GM18517 (cell line): ENCODE data around the gene PRX.
"Not testable (repeated sequence)": the region's sequence is repeated elsewhere in the genome, so short reads cannot be mapped to it uniquely, and the experiment has no call there.

Source experiments
- ATAC-seq: cut with Tn5 transposase; IDR thresholded peaks from one replicate; pipeline ENCODE4 v1.9.1; 2021; ENCODE audit warnings: mild to moderate bottlenecking, moderate library complexity; ENCODE audit not compliant: unreplicated experiment

PRX gene

GRCh38 chr19:40390084-40390742 is 23.0 kb downstream of the PRX start, which contains the start of gene HIPK4:
HIPK4 (minus strand) TSS chr19:40390181; CDS start chr19:40389902, 279 bp downstream.
- ATAC-seq, result no peak

DNA sequence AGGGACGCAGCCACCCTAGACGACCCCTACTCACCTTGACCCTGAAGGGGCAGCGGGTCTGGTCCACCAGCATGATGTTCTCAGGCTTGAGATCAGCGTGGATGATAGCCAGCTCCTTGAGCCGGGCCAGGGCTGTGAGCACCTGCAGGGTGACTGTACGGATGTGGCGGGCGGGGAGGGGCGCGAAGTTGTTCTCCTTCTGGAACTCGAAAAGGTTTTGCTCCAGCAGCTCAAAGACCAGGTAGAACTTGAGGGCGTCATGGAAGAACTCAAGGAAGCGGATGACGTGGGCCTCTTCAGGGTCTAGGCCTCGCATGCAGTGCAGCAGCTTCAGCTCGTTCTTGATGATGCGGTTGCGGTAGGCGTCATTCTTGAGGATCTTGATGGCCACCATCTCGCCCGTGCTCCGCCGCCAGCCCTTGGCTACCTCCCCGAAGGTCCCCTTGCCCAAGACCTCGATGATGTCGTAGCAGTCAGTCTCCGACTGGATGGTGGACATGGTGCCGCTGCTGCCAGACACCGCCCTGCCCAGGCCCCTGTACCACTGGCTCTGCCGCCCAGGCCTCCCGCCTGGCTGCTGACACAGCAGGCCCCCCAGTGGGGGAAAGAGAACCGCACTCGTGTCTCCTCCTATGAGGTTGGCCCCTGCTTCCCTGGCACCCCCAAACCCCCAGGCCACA is 23.6 kb downstream of the PRX start:
- ATAC-seq, result no peak

GRCh38 chr19:40388481-40388880 is 24.7 kb downstream of the PRX start:
- no peak for ATAC-seq

DNA sequence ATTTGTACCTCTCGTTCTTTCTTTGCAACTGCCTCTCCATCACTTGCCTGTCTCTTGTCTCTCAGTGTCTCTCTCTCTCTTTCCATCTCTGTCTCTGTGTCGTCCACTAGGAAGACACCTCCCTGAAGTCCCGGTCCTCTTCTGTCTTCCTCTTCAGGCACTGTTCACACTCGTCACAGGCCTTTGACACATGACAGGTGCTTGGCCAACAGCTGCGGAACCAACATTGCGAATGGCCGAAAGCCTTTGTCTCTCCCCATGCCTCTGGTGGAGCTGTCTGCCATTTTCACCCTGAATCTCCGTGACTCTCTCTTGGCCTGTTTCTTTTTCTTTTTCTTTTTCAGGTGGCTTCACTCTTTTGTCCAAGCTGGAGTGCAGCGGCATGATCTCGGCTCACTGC is 26.0 kb downstream of the PRX start:
- no peak for ATAC-seq

DNA sequence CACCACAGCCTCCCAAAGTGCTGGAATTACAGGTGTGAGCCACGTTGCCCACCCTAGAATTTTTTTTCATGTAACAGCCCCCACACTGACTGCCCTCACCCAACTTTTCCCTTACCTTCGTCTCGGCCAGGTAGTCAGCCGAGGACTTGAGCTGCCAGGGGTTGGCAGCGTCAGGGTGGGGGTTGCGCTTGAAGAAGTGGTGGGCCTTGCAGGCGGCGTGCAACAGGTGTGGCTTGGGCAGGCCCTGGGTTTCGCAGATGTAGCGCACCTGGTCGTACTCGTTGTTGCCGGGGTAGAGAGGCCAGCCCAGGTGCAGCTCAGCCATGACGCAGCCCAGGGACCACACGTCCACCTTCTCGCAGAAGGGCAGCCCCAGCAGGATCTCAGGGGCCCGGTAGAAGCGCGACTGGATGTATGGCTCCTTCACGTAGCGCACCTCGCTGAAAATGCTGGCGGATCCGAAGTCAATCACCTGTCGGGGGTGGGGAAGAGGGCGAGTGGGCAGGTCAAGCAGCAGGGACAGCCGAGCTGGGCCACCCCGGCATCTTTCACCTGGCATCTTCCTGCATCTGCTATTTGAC is 29.4 kb downstream of the PRX start:
- no peak for ATAC-seq

- ATAC-seq, result no peak
Observed at GRCh38 chr19:40381321-40381720, 31.9 kb downstream of the PRX start.

- ATAC-seq, result no peak
Observed at GRCh38 chr19:40380199-40381037, 32.8 kb downstream of the PRX start.

DNA sequence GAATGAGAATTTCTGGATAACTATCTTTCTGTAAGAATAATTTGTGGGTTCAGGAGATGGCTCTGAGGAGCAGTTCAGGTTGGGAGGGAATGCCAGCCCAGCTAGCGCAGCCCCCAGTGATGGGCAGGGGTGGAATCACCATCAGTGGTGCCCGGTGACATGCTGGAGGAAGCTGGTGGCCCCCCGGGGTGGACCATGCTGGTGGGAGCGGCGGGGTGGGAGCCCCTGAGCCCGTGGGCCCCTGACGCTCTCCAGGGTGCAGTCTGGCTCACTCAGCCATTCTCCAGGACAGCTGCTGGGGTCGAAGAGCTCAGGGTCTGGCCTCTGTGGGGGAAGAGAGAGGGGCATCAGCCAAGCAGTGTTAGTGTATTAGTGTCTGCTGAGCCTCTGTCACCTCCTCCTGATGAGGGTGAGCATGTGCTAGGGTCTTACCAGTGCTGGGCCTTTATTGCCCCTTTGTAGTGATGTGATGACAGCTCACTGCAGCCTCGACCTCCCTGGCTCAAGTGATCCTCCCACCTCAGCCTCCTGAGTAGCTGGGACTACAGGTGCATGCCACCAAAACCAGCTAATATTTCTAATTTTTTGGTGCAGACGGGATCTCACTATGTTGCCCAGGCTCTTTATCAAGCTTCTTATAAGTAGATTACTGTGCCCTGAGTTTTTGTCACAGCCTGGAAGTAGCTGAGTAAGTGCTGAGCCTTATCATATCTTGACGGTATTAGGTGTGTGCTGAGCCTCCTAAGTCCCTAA is 33.6 kb downstream of the PRX start:
- no peak for ATAC-seq

DNA sequence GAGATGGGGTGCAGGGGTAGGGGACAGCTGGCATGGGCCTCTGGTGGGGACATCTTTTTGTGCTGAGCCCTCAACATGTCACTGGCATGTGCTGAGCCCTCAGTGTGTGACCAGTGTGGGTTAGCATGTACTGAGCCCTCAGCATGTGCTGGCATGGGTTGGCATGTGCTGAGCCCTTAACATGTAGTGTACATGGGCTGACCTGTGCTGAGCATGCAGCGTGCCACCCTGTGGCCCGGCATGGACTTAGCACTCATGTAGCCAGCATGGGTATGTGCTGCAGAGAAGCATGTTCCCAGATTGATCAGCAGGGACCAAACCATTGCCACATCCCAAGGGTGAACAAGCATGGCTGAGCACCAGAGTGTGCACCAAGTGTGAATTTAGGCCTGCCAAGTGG is 34.7 kb downstream of the PRX start:
- no peak for ATAC-seq

DNA sequence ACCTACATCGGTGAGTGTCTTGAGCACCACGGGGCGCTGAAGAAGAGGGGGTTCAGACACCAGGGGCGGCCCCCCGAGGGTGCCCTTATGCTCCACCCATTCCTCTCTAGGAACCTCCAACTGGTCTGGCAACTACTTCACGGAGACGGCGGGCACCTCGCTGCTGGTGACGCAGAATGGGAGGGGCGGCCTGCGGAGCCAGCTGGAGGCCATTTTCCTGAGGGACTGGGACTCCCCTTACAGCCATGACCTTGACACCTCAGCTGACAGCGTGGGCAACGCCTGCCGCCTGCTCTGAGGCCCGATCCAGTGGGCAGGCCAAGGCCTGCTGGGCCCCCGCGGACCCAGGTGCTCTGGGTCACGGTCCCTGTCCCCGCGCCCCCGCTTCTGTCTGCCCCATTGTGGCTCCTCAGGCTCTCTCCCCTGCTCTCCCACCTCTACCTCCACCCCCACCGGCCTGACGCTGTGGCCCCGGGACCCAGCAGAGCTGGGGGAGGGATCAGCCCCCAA is 35.2 kb downstream of the PRX start:
- no peak for ATAC-seq

- ATAC-seq, result no peak
Observed at GRCh38 chr19:40376286-40376862, 36.8 kb downstream of the PRX start.

- no peak for ATAC-seq
Observed at GRCh38 chr19:40374084-40374483, 39.1 kb downstream of the PRX start.

GRCh38 chr19:40371802-40372122 is 41.4 kb downstream of the PRX start:
- ATAC-seq, result no peak

DNA sequence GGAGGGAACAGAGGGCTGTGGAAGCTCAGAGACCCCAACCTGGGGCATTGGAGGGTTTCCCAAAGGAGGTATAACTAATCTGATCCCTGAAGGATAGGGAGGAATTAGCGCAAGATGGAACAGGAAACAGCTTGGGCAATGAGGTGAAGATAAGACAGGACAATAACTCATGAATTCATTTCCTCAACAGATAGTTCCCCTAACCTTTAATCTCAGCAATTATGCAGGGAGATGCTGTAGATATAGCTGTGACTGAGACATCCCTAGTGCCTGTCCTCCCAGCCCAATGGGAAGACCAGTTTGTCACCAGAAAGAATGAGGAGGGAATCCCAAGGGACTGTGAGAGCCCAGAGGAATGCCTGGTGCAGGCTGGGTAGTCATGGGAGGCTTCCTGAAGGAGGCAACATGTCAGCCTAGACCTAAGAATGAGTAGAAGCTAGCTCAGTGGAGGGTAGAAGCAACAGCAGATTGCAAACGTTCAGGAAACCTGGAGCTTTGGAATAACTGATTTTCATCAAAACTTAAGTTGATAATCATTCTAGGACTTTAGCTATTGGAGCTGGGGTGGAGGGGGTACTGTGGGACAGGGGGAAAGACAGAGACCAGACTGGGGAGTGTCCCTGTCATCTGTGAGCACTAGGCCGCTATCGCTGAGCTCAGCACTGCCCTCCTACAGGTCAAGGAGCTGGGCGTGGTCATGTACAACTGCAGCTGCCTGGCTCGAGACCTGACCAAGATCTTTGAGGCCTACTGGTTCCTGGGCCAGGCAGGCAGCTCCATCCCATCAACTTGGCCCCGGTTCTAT is 42.0 kb downstream of the PRX start:
- ATAC-seq, result no peak

DNA sequence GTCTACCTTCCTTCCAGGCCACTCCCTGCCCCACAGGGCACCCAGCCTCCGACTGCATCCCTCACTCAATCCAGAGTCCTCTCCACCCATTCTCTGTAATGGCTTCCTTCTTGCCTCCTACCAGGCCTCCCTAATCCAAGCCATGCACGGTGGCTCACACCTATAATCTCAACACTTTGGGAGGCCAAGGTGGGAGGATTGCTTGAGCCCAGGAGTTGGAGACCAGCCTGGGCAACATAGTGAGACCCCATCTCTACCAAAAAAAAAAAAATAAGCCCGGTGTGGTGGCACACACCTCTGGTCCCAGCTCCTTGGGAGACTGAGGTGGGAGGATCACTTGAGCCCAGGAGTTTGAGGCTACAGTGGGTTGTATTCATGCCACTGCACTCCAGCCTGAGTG is 42.9 kb downstream of the PRX start:
- ATAC-seq, result not testable (repeated sequence)

DNA sequence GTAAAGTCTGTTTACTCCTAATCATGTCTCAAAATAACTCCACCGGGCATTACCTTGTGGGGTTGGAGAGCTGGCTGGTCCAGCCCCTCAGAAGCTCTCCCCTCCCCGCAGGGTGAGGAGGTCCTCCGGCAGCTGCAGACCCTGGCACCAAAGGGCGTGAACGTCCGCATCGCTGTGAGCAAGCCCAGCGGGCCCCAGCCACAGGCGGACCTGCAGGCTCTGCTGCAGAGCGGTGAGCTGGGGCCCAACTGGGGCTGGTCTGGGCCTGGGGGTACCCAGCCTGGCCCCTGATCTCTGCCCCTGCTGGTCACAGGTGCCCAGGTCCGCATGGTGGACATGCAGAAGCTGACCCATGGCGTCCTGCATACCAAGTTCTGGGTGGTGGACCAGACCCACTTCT is 43.4 kb downstream of the PRX start:
- ATAC-seq, result no peak

DNA sequence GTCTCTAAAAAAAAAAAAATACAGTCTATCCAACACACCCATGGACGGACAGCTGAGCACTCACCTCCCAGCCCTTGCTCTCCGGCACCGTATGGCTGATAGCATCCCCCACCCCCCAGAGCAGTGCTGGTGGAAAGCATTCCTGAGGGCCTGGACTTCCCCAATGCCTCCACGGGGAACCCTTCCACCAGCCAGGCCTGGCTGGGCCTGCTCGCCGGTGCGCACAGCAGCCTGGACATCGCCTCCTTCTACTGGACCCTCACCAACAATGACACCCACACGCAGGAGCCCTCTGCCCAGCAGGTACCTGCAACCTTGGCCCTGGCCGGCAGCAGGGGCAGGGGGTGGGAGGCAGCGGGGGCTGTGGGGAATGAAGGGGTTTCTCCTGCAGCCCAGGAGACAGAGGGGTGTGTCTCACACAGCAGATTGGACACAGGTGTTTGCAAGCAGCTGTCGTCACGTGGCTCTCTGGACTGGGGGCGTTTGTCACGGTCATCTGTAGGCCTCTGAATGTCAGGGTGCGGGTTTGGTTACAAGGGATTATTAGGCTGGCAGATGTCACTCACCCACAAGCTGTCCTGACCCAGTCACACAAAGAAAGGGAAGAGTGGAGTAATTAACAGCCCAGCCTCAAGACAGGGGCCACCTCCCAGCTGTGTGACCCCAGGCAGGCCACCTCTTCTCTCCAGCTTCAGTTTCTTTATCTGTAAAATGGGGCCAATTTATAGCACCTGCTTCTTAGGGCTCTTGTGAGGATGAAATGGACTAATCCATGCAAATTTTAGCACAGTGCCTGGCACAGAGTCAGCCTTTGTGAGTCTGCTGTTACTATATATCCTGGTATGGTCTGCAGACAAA is 45.4 kb downstream of the PRX start:
- ATAC-seq, result no peak

- no peak for ATAC-seq
Observed at GRCh38 chr19:40366697-40367561, 46.2 kb downstream of the PRX start.
